Anterior cingulate cortex (tissue), 58 donors: Measurements from ENCODE around the gene YBEY.
"Not testable (repeated sequence)": the region's sequence is repeated elsewhere in the genome, so short reads cannot be mapped to it uniquely, and the experiment has no call there.

Experiments used
- DNase-seq, 58 donors: peaks; one replicate each; lab custom pipeline; 2025; lab: John Stamatoyannopoulos, UW

YBEY gene, protein sequence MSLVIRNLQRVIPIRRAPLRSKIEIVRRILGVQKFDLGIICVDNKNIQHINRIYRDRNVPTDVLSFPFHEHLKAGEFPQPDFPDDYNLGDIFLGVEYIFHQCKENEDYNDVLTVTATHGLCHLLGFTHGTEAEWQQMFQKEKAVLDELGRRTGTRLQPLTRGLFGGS

DNA sequence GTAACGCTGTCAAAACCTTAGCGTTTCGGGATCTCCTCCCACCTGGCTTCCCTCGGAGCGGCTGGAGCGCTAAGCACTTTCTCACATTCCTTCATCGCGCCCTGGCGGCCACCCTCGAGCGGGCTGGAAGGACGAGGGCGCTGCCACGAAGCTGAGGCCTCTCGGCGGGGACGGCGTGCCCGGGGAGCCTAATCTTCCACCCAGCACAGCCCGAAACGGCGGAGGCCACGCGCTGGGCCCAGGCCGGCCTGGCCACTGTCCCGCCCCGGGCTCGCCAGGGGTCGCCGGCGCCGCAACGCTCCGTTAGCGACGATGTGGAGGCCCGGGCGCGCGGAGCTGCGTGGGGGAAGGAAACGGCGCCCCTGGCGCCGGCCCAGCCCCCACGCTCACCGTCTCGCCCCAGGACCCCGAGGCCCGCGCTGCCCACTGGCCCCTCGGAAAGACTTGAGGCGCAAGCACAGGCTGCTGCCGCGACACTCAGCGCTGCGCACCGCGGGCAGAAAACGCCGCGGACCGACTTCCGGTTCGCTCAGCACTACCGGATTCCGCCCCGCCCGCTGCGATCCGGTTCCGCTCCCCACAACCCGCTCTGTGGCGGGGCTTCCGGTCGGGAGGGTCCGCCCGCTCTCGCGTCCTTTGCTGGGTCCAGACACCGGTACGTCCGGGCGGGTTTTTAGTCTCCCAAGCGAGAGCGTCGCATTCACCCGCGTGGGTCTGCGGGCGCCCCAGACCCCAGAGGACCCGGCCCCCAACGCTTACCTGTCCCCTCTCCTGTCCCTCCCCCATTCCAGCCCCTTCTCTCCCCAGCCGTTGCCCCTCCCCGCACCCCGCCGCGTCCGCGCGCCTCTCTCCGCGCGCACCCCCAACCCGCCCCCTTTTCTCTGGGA is at the start of gene YBEY:
TSS of gene YBEY (plus strand) at position 582 of the 887 bp plus-strand sequence. CDS start 572 bp downstream, outside the sequence.
- peak; percentile 36 to 93 (median 83) for DNase-seq

DNA sequence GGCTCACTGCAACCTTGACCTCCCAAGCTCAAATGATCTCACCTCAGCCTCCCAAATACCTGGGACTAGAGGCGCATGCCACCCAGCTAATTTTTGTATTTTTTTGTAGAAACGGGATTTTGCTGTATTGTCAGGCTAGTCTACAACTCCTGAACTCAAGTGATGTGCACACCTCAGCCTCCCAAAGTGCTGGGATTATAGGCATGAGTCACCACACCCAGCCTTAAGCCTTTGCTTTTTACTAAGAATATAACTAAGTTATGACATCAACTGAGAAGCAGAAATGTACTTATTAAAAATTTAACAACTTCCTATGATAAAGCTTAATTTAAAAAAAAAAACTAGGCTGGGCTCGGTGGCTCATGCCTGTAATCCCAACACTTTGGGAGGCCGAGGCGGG is 48.7 kb upstream of the YBEY start:
- no peak for DNase-seq

DNA sequence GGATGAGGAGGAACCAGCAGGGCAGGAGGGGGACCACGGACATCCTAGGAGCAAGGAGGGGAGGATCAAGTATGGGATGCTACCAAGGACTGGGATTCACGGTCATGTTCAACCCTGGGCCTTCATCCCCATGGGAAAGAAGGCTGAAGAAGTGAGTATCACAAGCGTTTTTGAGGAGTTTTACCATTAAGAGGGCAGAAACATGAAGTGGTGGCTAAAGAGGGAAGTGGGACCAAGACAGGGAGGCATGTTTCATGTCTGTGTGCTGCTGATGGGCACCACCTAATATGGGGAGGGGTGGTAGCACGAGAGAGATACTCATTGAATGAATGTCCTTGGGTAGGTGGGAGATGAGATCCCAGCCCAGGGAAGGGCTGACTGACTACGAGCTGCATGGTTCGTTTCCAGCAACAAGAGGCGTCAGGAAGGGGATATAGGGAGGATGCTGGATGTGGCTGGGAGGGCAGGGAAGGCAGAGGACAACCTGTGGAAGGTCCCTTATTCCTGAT is 46.3 kb upstream of the YBEY start:
- DNase-seq, result no peak

DNA sequence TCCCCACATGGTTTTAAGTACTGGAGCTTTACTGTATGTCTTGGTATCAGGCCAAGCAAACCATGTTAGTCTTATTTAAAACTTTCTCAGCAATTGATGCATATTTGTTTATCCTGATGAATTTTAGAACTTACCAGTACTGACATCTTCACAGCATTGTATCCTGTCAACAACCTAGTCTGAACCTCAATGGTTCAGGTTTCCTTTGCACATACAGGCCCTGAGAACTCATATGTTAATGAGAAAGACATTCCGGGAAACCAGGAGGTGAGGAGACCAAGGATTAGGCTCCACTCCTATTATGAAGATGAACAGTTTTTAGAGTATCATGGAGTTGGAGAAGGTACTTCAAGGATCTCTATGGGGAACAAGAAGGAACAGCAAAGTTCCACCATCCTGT is 44.6 kb upstream of the YBEY start:
- not testable (repeated sequence) for DNase-seq

DNA sequence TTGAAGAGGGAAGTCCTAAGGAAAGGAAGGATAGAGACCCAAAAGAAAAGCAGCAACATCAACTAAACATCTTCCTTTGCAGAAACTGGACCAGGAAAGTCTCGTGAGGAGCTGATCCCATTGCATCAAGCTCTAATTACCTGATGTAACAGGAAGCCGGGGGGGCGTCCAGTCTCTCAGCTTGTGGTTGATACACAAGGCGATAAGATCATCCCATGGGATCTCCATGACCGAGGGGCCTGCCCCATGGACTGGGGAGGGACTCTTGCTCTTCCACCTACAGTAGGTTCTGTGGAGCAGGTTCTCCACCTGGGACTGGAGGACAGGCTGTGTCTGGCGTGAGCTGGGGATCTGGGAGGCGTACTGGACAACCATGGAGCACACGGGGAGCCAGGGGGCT is 42.8 kb upstream of the YBEY start:
- DNase-seq, result no peak

DNA sequence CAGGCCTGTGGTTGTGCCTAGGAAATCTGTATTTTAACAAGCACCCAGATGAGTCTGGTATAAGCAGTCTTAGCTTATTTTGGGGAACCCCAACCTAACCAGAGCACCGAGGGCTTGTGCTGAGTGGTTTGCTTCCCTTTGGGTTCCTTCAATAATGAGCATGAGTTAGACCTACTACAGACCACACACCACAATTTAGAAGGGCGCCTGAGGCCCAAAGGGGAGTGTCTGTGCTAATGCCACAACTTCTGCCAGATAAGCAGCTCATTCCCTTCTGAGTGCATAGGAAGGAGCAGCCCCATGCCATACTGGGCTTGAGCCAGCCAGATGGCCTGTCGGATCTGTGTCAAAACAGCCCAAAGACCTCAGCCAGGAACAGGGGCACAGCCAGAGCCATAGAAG is 42.2 kb upstream of the YBEY start:
- peak in 5 of 58 donors; percentile 15 to 59 (median 23) for DNase-seq

DNA sequence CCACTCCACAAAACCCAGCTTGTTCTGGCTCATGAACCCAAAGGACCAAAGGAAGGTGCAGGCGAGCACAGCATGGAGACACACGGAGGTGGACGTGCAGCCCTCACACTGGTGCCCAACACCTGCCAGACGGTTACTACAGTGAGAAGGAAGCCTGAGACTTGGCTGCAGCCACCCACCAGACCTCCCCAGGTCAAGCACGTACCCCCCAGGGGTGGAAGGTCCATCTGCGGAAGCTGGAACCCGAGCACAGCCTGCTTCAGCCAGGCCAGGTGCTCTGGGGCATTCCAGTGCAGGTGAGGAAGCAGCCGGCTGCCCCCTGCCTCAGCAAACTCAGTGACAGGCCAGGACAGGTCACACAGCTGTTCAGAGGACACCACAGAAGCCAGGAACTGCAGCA is 41.5 kb upstream of the YBEY start:
- no peak for DNase-seq

DNA sequence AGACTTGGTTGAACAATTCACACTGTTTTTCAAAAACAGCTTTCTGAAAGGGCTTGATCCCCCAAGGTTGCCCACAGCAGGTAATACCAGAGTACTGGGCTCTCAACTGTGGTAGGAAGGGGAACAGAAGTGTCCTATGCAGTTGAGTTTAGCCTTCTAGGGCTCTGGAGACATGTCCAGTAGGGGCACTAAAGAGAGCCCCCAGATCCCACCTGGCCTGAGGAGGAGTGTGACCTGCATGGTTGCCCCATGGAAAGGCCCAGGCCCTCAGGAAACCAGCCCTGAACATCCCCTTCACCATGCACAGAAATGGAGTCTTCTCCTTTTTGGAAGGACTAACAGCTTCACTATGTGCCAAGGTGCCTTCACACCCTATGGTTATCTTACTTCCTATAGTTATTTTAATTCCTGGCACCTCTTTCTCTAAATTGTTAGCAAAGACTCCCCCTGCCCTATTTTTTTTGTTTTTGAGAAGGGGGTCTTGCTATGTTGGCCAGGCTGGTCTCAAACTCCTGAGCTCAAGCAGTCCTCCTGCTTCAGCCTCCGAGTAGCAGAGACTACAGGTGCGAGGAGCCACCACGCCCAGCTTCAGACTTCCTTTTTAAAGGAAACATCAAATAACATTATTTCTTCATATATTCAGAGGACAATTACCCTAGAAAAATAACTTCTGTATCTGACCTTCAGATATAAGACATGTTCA is 40.8 kb upstream of the YBEY start:
- no peak for DNase-seq

DNA sequence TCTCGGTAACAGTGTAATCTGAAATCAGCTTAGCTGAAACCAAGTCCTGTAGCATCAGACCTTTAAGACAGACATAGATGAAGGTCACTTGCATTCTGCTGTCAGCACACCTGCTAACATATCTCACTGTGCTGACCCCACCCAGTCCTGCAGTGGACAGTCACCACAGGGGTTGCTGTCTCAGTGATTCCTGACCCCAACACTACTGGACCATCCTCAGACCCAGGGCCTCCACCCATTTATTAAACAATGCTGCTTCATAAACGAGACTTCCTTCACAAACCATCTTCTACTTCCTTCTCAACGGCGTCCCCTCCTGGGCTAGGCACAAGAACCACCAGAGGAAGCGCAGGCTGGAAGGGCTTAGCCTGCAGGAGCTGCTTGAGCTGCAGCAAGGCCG is 39.8 kb upstream of the YBEY start:
- DNase-seq, result no peak

DNA sequence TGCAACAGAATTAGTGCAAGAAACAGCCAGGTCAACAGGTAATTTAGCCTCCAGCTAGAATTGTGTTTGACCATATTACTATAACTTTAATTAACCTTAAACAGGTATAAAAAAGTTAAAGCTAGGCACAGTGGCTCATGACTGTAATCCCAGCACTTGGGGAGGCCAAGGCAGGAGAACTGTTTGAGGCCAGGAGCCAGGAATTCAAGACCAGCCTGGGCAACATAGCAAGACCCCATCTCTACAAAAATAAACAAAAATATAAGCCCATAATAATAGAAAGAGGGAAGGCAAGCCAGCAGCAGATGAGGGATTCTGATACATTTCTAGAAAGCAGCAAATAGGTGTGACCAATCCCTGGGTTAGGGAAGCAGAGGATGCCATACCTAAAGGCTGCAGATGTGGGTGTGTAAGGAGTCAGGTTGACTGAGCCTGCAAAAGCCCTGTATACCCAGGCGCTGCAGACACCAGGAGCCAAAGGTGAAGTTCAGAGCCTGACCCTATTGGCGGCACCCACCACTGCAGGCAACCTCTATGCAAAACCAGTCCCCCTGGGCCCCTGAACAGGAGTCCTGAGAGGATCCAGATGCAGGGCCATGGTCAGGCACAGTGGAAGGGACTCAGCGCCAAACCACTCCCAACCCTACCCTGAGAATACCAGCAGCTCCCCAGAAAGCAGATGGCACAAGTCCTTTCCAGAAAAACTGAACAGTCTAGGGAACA is 38.3 kb upstream of the YBEY start:
- no peak for DNase-seq

DNA sequence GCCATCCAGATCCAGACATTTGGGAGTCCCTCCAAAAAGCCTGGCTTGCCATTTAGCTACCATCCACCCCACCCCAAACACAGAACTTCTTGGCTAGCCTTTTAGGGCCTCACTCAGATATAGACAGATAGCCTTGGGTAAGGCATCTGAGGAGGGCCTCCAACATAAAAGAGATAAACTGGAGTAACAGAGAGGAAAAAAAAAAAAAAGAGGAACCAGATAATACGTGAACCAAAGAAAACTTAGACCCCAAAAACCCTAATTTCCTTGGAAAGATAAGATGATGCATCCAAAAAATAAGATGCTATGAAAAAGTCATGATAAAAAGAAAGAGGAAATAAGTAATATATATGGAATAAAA is 37.7 kb upstream of the YBEY start:
- no peak for DNase-seq

DNA sequence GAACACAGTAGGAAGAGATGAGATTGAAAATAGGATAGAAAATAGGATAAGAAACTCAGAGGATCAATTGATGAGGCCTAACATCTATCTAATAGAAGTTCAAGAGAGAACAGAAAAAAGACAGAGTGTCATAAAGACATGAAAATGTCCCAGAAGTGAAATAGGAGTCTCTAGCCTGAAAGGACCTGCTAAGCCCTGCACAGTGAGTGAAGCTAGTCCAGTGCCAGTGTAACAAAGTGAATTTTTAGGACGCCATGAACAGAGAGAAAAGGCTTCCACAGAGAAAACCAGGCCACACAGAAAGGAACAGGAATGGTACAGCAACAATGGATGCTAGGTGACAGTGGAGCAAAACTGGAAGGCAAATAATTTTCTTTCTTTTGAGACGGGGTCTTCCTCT is 37.3 kb upstream of the YBEY start:
- no peak for DNase-seq

DNA sequence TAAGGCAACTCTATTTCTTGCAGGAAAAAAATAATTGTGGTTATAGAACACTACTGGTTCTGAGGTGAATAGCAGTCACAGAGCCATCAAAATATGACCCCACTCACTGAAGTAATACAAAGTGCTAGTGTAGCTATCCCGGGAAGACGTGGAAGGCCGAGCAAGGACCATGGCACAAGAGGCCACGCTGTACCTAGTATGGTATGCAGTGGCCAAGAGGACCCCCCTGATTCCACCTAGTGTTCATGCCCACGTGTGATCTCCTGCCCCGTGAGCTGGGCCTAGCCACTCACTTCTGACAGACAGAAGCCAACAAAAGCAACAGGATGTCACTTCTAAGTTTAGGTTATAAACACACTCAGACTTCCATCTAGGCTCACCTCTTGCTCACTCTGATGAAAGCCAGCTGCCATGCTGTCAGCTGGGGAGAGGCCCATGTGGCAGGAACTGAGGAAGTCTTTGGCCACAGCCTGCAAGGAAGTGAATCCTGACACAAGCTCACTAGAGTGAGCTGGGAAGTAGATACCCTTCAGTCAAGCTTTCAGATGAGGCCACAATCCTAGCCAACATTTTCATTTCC is 35.9 kb upstream of the YBEY start:
- DNase-seq, result no peak

DNA sequence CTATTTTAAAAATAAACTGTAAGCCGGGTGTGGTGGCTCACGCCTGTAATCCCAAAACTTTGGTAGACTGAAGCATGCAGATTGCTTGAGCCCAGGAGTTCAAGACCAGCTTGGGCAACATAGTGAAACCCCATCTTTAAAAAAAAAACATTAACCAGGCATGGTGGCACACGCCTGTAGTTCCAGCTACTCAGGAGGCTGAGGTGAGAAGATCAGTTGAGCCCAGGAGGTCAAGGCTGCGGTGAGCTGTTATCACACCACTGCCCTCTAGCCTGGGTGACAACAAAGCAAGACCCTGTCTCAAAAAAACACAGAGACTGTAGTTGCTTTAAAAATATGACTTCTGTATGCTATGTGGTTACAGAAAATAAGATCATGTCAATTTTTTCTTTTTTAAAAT is 33.3 kb upstream of the YBEY start:
- DNase-seq, result no peak

DNA sequence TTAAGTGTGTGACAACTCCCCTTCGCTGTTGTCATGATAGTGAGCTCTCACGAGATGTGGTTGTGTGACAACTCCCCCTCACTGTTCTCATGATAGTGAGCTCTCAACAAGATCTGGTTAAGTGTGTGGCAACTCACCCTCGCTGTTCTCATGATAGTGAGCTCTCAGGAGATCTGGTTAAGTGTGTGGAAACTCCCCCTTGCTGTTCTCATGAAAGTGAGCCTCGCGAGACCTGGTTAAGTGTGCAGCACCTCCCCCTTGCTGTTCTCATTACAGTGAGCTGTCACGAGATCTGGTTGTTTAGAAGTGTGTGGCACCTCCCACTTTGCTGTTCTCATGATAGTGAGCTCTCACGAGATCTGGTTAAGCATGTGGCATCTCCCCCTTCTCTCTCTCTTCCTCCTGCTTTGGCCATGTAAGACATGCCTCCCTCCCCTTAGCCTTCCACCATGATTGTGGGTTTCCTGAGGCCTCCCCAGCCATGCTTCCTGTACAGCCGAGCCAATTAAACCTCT is 32.5 kb upstream of the YBEY start:
- DNase-seq, result no peak

DNA sequence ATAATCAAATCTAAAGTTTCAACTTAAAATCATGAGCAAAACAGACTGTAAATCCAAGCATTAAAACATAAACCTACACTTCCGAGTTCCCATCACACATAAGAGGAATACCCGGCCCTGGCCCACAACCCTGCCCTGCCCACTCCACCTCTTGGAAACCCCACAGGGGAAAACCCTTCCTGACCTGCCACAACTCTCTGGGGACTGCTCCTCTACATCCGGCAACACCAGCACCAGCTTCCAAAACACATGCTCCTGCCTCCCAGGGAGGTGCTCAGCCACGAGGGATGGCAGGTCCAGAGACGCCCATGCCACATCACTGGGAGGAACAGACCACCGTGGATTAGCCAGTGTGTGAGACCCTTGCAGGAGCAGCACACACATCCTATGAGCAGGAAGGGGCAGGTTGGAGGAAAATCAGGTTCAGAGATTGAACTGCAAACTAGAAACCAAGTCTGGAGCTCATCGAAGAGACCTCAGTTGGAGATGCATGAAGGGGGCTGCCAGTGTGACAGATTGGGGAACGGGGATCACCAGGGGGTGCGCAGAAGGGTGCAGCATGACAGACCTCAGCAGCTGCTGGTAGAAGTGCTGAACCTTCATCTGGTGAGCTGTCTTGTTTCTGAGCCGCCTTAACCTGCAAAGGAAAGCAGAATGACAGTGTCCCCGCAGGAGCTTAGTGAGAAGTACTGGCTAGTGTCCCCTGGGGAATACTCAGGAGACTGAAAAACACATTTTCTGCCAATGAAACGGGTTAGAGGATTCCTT is 31.8 kb upstream of the YBEY start:
- no peak for DNase-seq

DNA sequence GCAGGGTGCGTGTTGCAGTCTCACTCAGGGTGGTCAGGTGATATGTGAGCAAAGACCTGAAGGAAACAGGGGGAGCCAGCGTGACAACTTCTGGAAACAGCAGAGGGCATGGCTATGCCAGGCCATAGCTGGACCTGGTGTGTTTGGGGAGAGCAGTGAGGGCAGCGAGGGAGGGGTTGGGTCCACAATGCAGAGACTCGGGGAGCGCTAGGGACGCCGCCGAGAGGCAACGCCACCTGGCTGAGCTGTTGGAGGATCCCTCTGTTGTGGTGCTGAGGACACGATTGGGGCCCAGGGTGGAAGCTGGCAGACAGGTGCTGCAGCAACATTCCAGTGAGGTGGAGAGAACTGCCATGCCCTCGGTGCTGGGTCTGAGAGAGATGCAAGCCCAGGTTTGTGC is 31.0 kb upstream of the YBEY start:
- no peak for DNase-seq

DNA sequence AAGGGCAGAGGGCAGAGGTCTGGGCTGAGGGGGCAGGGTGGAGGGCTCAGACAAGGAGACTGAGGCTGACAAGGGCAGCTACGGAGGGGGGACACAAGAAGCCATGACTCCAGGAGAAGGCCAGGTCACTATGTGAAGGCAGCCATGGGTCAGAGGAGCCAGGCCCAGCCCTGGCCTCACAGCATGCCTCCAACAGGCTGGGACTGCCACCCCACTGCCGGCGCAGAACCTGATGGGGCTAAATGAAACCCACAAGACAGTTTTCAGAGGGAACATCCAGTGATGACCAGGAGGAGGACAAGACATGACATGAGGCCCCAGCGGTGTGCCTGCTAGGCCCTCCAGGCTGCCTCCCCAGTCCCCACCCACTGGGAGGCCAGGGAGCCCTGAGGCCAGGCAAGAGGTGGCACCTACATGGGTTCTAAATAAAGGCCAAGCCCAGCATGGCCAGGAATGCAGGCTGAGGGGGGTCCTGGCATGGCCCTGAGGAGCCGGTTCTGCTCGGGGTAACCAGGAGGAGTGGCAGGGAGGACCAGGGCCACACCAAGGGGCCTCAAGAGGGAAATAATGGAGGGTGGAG is 30.3 kb upstream of the YBEY start:
- no peak for DNase-seq

DNA sequence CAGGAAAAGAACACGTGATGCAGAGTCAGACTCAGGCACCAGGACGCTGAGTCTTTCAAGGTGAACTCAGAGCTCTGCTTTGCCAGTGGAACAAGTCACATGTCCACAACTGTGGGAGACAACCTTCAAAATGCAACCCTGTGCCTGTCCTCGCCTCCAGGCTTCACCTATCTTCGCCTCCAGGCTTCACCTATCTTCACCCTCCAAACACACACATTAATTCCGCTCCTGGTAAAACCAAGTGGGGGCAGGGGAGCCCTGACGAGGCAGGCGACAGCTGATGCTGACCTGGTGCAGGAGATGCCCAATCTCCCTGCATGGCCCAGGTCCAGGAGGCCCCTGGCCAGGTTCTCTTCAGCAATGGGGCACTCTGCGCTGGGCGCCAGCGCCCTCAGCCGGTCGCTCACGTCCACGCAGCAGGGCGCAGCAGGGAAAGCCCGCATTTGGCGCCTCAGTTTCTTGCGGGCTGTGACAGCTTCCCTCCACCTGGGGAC is 29.6 kb upstream of the YBEY start:
- DNase-seq, result no peak
